ENCODE results near the gene GNG12. TPM values are rescaled to one million over a fixed set of nuclear protein-coding genes. Genes with fewer than 3 reads are reported as not detected.

GNG12 gene
- total RNA-seq, 2 donors from 2014 or later, result 49.4 to 61.5 TPM

GRCh38 chr1:67825591-67825990, 7.7 kb downstream of the GNG12 start:
- DNase-seq (ENCODE audit: low spot score), result no peak
- no peaks in the 10 kb centered on the region for H3K27me3 ChIP-seq (replicated peaks; ENCODE audit: insufficient read depth)
- no peak overlapping the region for H3K4me3 ChIP-seq
- TF ChIP-seq POLR2AphosphoS5 (IDR thresholded peaks at IDR 0.05), result no peak
- no peak for TF ChIP-seq POLR2A (IDR thresholded peaks at IDR 0.05)
- TF ChIP-seq, protein P1, sequence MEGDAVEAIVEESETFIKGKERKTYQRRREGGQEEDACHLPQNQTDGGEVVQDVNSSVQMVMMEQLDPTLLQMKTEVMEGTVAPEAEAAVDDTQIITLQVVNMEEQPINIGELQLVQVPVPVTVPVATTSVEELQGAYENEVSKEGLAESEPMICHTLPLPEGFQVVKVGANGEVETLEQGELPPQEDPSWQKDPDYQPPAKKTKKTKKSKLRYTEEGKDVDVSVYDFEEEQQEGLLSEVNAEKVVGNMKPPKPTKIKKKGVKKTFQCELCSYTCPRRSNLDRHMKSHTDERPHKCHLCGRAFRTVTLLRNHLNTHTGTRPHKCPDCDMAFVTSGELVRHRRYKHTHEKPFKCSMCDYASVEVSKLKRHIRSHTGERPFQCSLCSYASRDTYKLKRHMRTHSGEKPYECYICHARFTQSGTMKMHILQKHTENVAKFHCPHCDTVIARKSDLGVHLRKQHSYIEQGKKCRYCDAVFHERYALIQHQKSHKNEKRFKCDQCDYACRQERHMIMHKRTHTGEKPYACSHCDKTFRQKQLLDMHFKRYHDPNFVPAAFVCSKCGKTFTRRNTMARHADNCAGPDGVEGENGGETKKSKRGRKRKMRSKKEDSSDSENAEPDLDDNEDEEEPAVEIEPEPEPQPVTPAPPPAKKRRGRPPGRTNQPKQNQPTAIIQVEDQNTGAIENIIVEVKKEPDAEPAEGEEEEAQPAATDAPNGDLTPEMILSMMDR (IDR thresholded peaks at IDR 0.05), result no peak
- H3K36me3 ChIP-seq, result no peaks in the 10 kb centered on the region
- intact Hi-C loops (cut with DNase I), result loop anchor here (5.0 kb wide), 1 partner anchor 58 kb away; no protein-coding TSS in a partner anchor
- H3K4me1 ChIP-seq (replicated peaks), result no peaks in the 10 kb centered on the region
- no peak overlapping the region for H3K27ac ChIP-seq
- WGBS, result 97% methylated on average over 4 of the region's 4 CpGs
- no peaks in the 10 kb centered on the region for H3K9me3 ChIP-seq

DNA sequence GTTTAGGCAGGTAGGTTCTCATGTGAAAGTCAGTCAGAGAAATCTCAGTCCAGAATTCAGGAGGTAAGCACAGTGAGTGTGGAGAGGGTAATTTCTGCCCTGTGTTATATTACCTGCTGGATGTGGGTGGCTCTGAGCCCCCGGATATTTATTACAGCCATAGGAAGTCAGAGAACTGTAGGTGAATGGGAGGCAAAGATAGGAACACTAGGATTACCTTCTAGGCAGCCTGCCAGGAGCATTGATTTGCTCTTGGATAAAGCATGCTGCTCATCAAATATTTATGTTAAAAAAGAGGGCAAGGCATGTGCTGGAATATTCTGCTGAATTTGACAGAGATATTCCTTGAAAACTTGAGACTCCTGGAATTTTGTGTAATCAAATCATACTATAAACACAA, 8.5 kb downstream of the GNG12 start:
- WGBS, result 38% methylated on average over 1 of the region's 1 CpG
- DNase-seq (ENCODE audit: low spot score), result no peak
- intact Hi-C loops (cut with DNase I), result loop anchor here (5.0 kb wide), 1 partner anchor 57 kb away; no protein-coding TSS in a partner anchor
- TF ChIP-seq POLR2AphosphoS5 (IDR thresholded peaks at IDR 0.05) (no peak), POLR2A (IDR thresholded peaks at IDR 0.05) (no peak)
- TF ChIP-seq, protein P1 (IDR thresholded peaks at IDR 0.05), result no peak
- H3K9me3 ChIP-seq, result no peaks in the 10 kb centered on the region
- no peak overlapping the region for H3K4me3 ChIP-seq
- no peaks in the 10 kb centered on the region for H3K4me1 ChIP-seq (replicated peaks)
- no peaks in the 10 kb centered on the region for H3K27me3 ChIP-seq (replicated peaks; ENCODE audit: insufficient read depth)
- no peak overlapping the region for H3K27ac ChIP-seq
- H3K36me3 ChIP-seq, result no peaks in the 10 kb centered on the region

DNA sequence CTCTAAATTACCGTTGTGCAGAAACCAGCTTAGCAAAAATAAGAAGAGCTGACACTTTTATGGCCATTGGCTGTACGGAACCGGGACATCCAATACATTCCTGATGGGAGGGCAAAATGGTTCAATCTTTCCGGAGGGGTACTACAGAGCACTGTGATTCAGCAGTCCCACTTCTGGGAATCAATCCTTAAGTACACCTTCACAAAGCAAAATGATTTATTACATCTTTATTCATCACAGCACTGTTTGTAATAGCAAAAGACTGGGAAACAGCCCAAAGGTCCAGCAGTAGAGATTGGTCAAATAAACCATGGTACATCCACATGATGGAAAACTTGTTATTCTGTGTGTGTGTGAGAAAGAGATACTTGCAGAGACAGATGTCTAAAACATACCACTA, 9.7 kb downstream of the GNG12 start:
- DNase-seq (ENCODE audit: low spot score), result peak; percentile 16
- H3K9me3 ChIP-seq, result no peaks in the 10 kb centered on the region
- H3K36me3 ChIP-seq, result no peaks in the 10 kb centered on the region
- no peak overlapping the region for H3K4me3 ChIP-seq
- no peaks in the 10 kb centered on the region for H3K27me3 ChIP-seq (replicated peaks; ENCODE audit: insufficient read depth)
- H3K27ac ChIP-seq, result peak overlapping the region in 1 of 2 donors; percentile 10
- peak; percentile 43 for TF ChIP-seq POLR2AphosphoS5 (IDR thresholded peaks at IDR 0.05)
- TF ChIP-seq, protein P1 (IDR thresholded peaks at IDR 0.05), result no peak
- TF ChIP-seq POLR2A (IDR thresholded peaks at IDR 0.05), result no peak
- H3K4me1 ChIP-seq (replicated peaks), result no peaks in the 10 kb centered on the region
- intact Hi-C loops (cut with DNase I), result no loop called here
- 25% methylated on average over 4 of the region's 4 CpGs for WGBS

GRCh38 chr1:67821263-67821662, 12.0 kb downstream of the GNG12 start:
- Histone ChIP-seq H3K9me3 (no peaks in the 10 kb centered on the region), H3K4me1 (replicated peaks) (no peaks in the 10 kb centered on the region), H3K36me3 (no peaks in the 10 kb centered on the region), H3K4me3 (no peak overlapping the region), H3K27me3 (replicated peaks; ENCODE audit: insufficient read depth) (no peaks in the 10 kb centered on the region), H3K27ac (no peak overlapping the region)
- no peak for DNase-seq (ENCODE audit: low spot score)
- intact Hi-C loops (cut with DNase I), result no loop called here
- TF ChIP-seq, protein P1 (IDR thresholded peaks at IDR 0.05), result no peak
- TF ChIP-seq POLR2A (IDR thresholded peaks at IDR 0.05), result no peak
- no peak for TF ChIP-seq POLR2AphosphoS5 (IDR thresholded peaks at IDR 0.05)
- WGBS, result 93% methylated on average over 4 of the region's 4 CpGs

DNA sequence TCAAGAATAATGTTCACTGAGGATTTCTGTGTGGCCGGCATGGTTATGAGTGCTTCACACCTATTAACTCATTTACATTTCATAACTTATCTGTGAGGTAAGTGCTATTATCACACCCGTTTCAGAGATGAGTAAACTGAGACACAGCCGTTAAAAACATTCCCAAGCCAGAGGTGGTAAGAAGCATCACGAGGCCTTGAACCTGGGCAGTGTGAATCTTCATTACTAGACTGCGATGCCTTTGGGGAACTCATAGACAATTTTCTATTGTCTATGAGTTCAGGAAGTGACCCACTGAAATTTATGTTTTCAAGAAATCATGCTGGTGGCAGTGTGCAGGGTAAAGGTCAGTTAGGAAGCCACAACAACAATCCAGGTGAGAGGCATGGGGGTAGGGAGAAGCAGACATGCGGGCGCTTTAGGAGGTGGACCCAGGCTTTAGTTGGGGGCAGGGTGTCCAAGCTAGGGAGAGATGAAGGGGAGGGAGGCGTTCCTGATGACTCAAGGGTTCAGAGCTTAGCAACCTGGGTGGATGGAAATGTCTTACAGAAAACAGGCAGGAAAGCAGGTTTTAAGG, 14.5 kb downstream of the GNG12 start:
- intact Hi-C loops (cut with DNase I), result no loop called here
- no peak overlapping the region for H3K27ac ChIP-seq
- H3K27me3 ChIP-seq (replicated peaks; ENCODE audit: insufficient read depth), result no peaks in the 10 kb centered on the region
- no peak for DNase-seq (ENCODE audit: low spot score)
- no peak overlapping the region for H3K4me3 ChIP-seq
- 93% methylated on average over 8 of the region's 8 CpGs for WGBS
- TF ChIP-seq POLR2AphosphoS5 (IDR thresholded peaks at IDR 0.05) (no peak), POLR2A (IDR thresholded peaks at IDR 0.05) (no peak)
- TF ChIP-seq, protein P1 (IDR thresholded peaks at IDR 0.05), result no peak
- no peaks in the 10 kb centered on the region for H3K9me3 ChIP-seq
- no peaks in the 10 kb centered on the region for H3K36me3 ChIP-seq
- no peaks in the 10 kb centered on the region for H3K4me1 ChIP-seq (replicated peaks)

Data from prostate gland (tissue), 2 donors.